Osteocyte (in vitro differentiated cells): Measurements from ENCODE around the gene CLTA. TPM values are rescaled to one million over a fixed set of nuclear protein-coding genes. Genes with fewer than 3 reads are reported as not detected.

ENCODE experiments used
- DNase-seq: peaks from one replicate; pipeline ENCODE4 v3.0.0; 2021; ENCODE audit warnings: mixed read lengths; ENCODE audit not compliant: unreplicated experiment; ENCODE audit errors: extremely low spot score
- H3K27ac Mint-ChIP-seq: one replicate; pipeline ENCODE4 v1.8.0; 2021; ENCODE audit warnings: mild to moderate bottlenecking, mixed read lengths; ENCODE audit not compliant: unreplicated experiment
- H3K27me3 Mint-ChIP-seq: one replicate; pipeline ENCODE4 v1.8.0; 2021; ENCODE audit warnings: mixed read lengths; ENCODE audit not compliant: unreplicated experiment
- H3K36me3 Mint-ChIP-seq: one replicate; pipeline ENCODE4 v1.8.0; 2021; ENCODE audit warnings: mixed read lengths; ENCODE audit not compliant: unreplicated experiment
- H3K4me1 Mint-ChIP-seq: one replicate; pipeline ENCODE4 v1.8.0; 2021; ENCODE audit warnings: mixed read lengths; ENCODE audit not compliant: unreplicated experiment
- H3K4me3 Mint-ChIP-seq: one replicate; pipeline ENCODE4 v1.8.0; 2021; ENCODE audit warnings: mild to moderate bottlenecking, moderate library complexity, mixed read lengths; ENCODE audit not compliant: unreplicated experiment
- H3K9me3 Mint-ChIP-seq: one replicate; pipeline ENCODE4 v1.8.0; 2021; ENCODE audit warnings: mixed read lengths; ENCODE audit not compliant: unreplicated experiment
- total RNA-seq: library from RNA; stranded (reverse); gene quantifications from 2 replicates; pipeline ENCODE4 v1.2.1, GENCODE V29; 2021
- TF ChIP-seq, protein P1 (sequence below): fragments of 200-600 bp; sonication (generic); IDR thresholded peaks from 2 replicates; pipeline ENCODE4 v1.5.0; 2021; ENCODE audit warnings: antibody characterized with exemption, mild to moderate bottlenecking, moderate library complexity

CLTA gene
- total RNA-seq, 1 donor from 2014 or later: 260 TPM

DNA sequence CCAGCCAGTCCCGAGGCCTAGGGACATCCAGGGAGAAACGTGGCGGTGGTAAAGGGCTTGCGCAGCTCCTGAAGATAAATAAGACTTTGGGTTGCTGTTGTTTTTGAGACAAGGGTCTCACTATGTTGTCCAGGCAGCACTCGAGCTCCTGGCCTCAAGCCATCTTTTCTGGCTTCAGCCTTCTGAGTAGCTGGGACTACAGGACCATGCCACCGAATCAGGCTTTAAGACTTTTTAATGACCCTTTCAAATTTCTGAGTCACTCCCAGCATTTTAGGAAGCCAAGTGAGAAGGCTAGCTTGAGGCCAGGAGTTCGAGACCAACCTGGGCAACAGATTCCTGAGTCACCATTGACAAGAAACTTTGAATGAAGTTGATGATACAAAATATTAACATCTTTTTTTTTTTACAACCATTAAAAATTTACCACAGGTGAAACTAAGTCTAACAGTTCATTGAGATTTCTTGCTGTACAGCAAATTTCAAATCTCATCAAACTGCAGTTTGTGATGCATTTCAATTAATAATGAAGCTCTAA is 68.3 kb downstream of the CLTA start:
- H3K4me1 Mint-ChIP-seq: peaks cover 14% of the 10 kb centered on the region
- no peaks in the 10 kb centered on the region for H3K27me3 Mint-ChIP-seq
- TF ChIP-seq, protein P1, sequence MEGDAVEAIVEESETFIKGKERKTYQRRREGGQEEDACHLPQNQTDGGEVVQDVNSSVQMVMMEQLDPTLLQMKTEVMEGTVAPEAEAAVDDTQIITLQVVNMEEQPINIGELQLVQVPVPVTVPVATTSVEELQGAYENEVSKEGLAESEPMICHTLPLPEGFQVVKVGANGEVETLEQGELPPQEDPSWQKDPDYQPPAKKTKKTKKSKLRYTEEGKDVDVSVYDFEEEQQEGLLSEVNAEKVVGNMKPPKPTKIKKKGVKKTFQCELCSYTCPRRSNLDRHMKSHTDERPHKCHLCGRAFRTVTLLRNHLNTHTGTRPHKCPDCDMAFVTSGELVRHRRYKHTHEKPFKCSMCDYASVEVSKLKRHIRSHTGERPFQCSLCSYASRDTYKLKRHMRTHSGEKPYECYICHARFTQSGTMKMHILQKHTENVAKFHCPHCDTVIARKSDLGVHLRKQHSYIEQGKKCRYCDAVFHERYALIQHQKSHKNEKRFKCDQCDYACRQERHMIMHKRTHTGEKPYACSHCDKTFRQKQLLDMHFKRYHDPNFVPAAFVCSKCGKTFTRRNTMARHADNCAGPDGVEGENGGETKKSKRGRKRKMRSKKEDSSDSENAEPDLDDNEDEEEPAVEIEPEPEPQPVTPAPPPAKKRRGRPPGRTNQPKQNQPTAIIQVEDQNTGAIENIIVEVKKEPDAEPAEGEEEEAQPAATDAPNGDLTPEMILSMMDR: no peak
- H3K27ac Mint-ChIP-seq: peak overlapping the region; percentile 97
- peak overlapping the region; percentile 91 for H3K4me3 Mint-ChIP-seq
- no peaks in the 10 kb centered on the region for H3K9me3 Mint-ChIP-seq
- no peak for DNase-seq
- H3K36me3 Mint-ChIP-seq: no peaks in the 10 kb centered on the region

Other genes with a start within 250 kb of the CLTA start
- gene OR2S2, start 232.8 kb upstream of the CLTA start, total RNA-seq: not detected in 2 replicates
- 25.7 and 27.1 TPM in 2 replicates for gene RECK, start 154.0 kb upstream of the CLTA start, total RNA-seq
- 29.1 and 30.6 TPM in 2 replicates for gene GLIPR2, start 54.2 kb upstream of the CLTA start, total RNA-seq
- not detected in 2 replicates for gene CCIN, start 21.5 kb upstream of the CLTA start, total RNA-seq
- 16.5 and 16.9 TPM in 2 replicates for gene GNE, start 67.5 kb downstream of the CLTA start, total RNA-seq
- gene RNF38, start 209.3 kb downstream of the CLTA start, total RNA-seq: 30.2 and 31.1 TPM in 2 replicates